T-helper 1 cell treated with Interleukin-12 subunit alpha and Interleukin-12 subunit beta and Interleukin-4 antibody, amounts not matched to agents 30 μg/mL and 1 μg/mL, for 36 hours (primary cell): ENCODE data around the gene FFAR3.
"Not testable (repeated sequence)": the region's sequence is repeated elsewhere in the genome, so short reads cannot be mapped to it uniquely, and the experiment has no call there.

ENCODE experiments used
- H3K27ac Mint-ChIP-seq: one replicate; pipeline ENCODE4 v1.8.0; 2021; ENCODE audit warnings: mild to moderate bottlenecking, mixed read lengths
- H3K27me3 Mint-ChIP-seq: one replicate; pipeline ENCODE4 v1.8.0; 2021; ENCODE audit warnings: low read depth, mixed read lengths
- H3K36me3 Mint-ChIP-seq: one replicate; pipeline ENCODE4 v1.8.0; 2021; ENCODE audit warnings: low read depth, mixed read lengths
- H3K4me1 Mint-ChIP-seq: one replicate; pipeline ENCODE4 v1.8.0; 2021; ENCODE audit warnings: low read depth, mixed read lengths
- H3K4me3 Mint-ChIP-seq: one replicate; pipeline ENCODE4 v1.8.0; 2021; ENCODE audit warnings: mild to moderate bottlenecking, moderate library complexity, mixed read lengths
- H3K9me3 Mint-ChIP-seq: one replicate; pipeline ENCODE4 v1.8.0; 2021; ENCODE audit warnings: mixed read lengths

Gene FFAR3

GRCh38 chr19:35392742-35393715, 34.8 kb downstream of the FFAR3 start:
- no peak overlapping the region for H3K27ac Mint-ChIP-seq
- no peaks in the 10 kb centered on the region for H3K9me3 Mint-ChIP-seq
- H3K4me3 Mint-ChIP-seq: no peak overlapping the region
- H3K36me3 Mint-ChIP-seq: no peaks in the 10 kb centered on the region
- no peaks in the 10 kb centered on the region for H3K27me3 Mint-ChIP-seq
- no peaks in the 10 kb centered on the region for H3K4me1 Mint-ChIP-seq

- no peaks in the 10 kb centered on the region for H3K9me3 Mint-ChIP-seq
- H3K36me3 Mint-ChIP-seq: no peaks in the 10 kb centered on the region
- H3K27ac Mint-ChIP-seq: no peak overlapping the region
- no peaks in the 10 kb centered on the region for H3K27me3 Mint-ChIP-seq
- no peaks in the 10 kb centered on the region for H3K4me1 Mint-ChIP-seq
- H3K4me3 Mint-ChIP-seq: no peak overlapping the region
Observed at GRCh38 chr19:35395382-35396199, 37.3 kb downstream of the FFAR3 start.

- Mint-ChIP-seq H3K9me3 (no peaks in the 10 kb centered on the region), H3K27ac (no peak overlapping the region), H3K36me3 (no peaks in the 10 kb centered on the region), H3K4me3 (no peak overlapping the region), H3K27me3 (no peaks in the 10 kb centered on the region), H3K4me1 (no peaks in the 10 kb centered on the region)
Observed at GRCh38 chr19:35396240-35396885, 38.1 kb downstream of the FFAR3 start.

- Mint-ChIP-seq H3K4me3 (no peak overlapping the region), H3K36me3 (no peaks in the 10 kb centered on the region), H3K27ac (no peak overlapping the region), H3K27me3 (no peaks in the 10 kb centered on the region), H3K9me3 (no peaks in the 10 kb centered on the region), H3K4me1 (no peaks in the 10 kb centered on the region)
Observed at GRCh38 chr19:35397064-35397463, 38.8 kb downstream of the FFAR3 start.

- H3K27me3 Mint-ChIP-seq: no peaks in the 10 kb centered on the region
- H3K27ac Mint-ChIP-seq: no peak overlapping the region
- no peaks in the 10 kb centered on the region for H3K9me3 Mint-ChIP-seq
- H3K4me3 Mint-ChIP-seq: no peak overlapping the region
- no peaks in the 10 kb centered on the region for H3K36me3 Mint-ChIP-seq
- no peaks in the 10 kb centered on the region for H3K4me1 Mint-ChIP-seq
Observed at GRCh38 chr19:35398570-35398969, 40.3 kb downstream of the FFAR3 start.

GRCh38 chr19:35399231-35399630, 41.0 kb downstream of the FFAR3 start:
- no peaks in the 10 kb centered on the region for H3K4me1 Mint-ChIP-seq
- no peak overlapping the region for H3K4me3 Mint-ChIP-seq
- H3K36me3 Mint-ChIP-seq: no peaks in the 10 kb centered on the region
- no peaks in the 10 kb centered on the region for H3K9me3 Mint-ChIP-seq
- no peak overlapping the region for H3K27ac Mint-ChIP-seq
- no peaks in the 10 kb centered on the region for H3K27me3 Mint-ChIP-seq

GRCh38 chr19:35399948-35400772, 41.9 kb downstream of the FFAR3 start:
- H3K4me1 Mint-ChIP-seq: no peaks in the 10 kb centered on the region
- H3K4me3 Mint-ChIP-seq: no peak overlapping the region
- no peaks in the 10 kb centered on the region for H3K9me3 Mint-ChIP-seq
- no peak overlapping the region for H3K27ac Mint-ChIP-seq
- no peaks in the 10 kb centered on the region for H3K27me3 Mint-ChIP-seq
- no peaks in the 10 kb centered on the region for H3K36me3 Mint-ChIP-seq

- no peaks in the 10 kb centered on the region for H3K36me3 Mint-ChIP-seq
- no peak overlapping the region for H3K27ac Mint-ChIP-seq
- H3K4me1 Mint-ChIP-seq: no peaks in the 10 kb centered on the region
- no peaks in the 10 kb centered on the region for H3K27me3 Mint-ChIP-seq
- H3K4me3 Mint-ChIP-seq: no peak overlapping the region
- no peaks in the 10 kb centered on the region for H3K9me3 Mint-ChIP-seq
Observed at GRCh38 chr19:35400773-35401100, 42.5 kb downstream of the FFAR3 start.

GRCh38 chr19:35401416-35401815, 43.2 kb downstream of the FFAR3 start:
- not testable (repeated sequence) for H3K27me3 Mint-ChIP-seq, H3K27ac Mint-ChIP-seq, H3K4me3 Mint-ChIP-seq, H3K36me3 Mint-ChIP-seq, H3K9me3 Mint-ChIP-seq, H3K4me1 Mint-ChIP-seq

GRCh38 chr19:35403116-35403760, 45.0 kb downstream of the FFAR3 start:
- Mint-ChIP-seq H3K27me3 (no peaks in the 10 kb centered on the region), H3K27ac (no peak overlapping the region), H3K9me3 (no peaks in the 10 kb centered on the region), H3K36me3 (no peaks in the 10 kb centered on the region), H3K4me3 (no peak overlapping the region), H3K4me1 (no peaks in the 10 kb centered on the region)

- no peaks in the 10 kb centered on the region for H3K4me1 Mint-ChIP-seq
- H3K4me3 Mint-ChIP-seq: no peak overlapping the region
- H3K27me3 Mint-ChIP-seq: peaks cover 13% of the 10 kb centered on the region
- no peak overlapping the region for H3K27ac Mint-ChIP-seq
- H3K36me3 Mint-ChIP-seq: no peaks in the 10 kb centered on the region
- no peaks in the 10 kb centered on the region for H3K9me3 Mint-ChIP-seq
Observed at GRCh38 chr19:35404879-35405622, 46.8 kb downstream of the FFAR3 start.

- H3K27me3 Mint-ChIP-seq: peaks cover 29% of the 10 kb centered on the region
Observed at GRCh38 chr19:35407619-35408018, 49.4 kb downstream of the FFAR3 start.

More at GRCh38 chr19:35407619-35408018, 49.4 kb downstream of the FFAR3 start:
- H3K27ac Mint-ChIP-seq: no peak overlapping the region
- no peaks in the 10 kb centered on the region for H3K36me3 Mint-ChIP-seq
- H3K4me1 Mint-ChIP-seq: no peaks in the 10 kb centered on the region
- H3K4me3 Mint-ChIP-seq: no peak overlapping the region
- no peaks in the 10 kb centered on the region for H3K9me3 Mint-ChIP-seq
